K562 (cell line): ENCODE data around the gene HMGA1. TPM values are rescaled to one million over a fixed set of nuclear protein-coding genes. Genes with fewer than 3 reads are reported as not detected.

Source experiments
- ATAC-seq: fragments of 200-7000 bp; cut with Tn5 transposase; 3 replicates; pipeline ENCODE4 v1.9.1; 2020; ENCODE audit warnings: moderate library complexity
- BruUV-seq: library from RNA; stranded (reverse); fragments of 400-500 nt; replicated peaks from 2 replicates; lab custom pipeline; 2021; lab: Mats Ljungman, UMichigan
- CTCF ChIA-PET: fragments of 300-600 bp; formaldehyde crosslinking; extraction: SDS; loops from one replicate; lab custom pipeline; 2021; ENCODE audit warnings: low intra/inter-chr PET ratio; lab: Yijun Ruan, JAX
- POLR2A ChIA-PET: fragments of 300-600, 350-650 bp; sonication (Branson Sonifier 250); formaldehyde crosslinking; extraction: SDS; loops from one replicate; lab custom pipeline; 2021; ENCODE audit warnings: antibody characterized with exemption, inconsistent platforms; lab: Yijun Ruan, JAX
- DNase-seq, 4 experiments: peaks; one replicate each; pipeline versions ENCODE4 v3.0.0 to v3.0.0-alpha.2; 2011 to 2018; ENCODE audit warnings: low spot score in 3 of 4, mixed read lengths in 3 of 4; ENCODE audit errors: extremely low read depth in 1 of 4
- FAIRE-seq: peaks from 2 replicates; lab custom pipeline; 2011; peaks lifted over from hg19 to GRCh38; lab: Jason Lieb, UNC
- H2AFZ ChIP-seq: 2 replicates; pipeline ENCODE4 v1.6.0; 2011; ENCODE audit warnings: low read depth, low read length, control low read depth, inconsistent platforms
- H3K27ac ChIP-seq: fragments of 200-600 bp; 3 replicates; pipeline ENCODE4 v1.8.0; 2011; ENCODE audit warnings: low read depth, mild to moderate bottlenecking, control low read depth, inconsistent platforms, low read length, moderate library complexity, mixed read lengths; ENCODE audit errors: extremely low read depth
- H3K27me3 ChIP-seq, 2 experiments: fragments of 300-600 bp in 1 of 2; 2 replicates in 1 of 2; 3 replicates in 1 of 2; pipeline versions ENCODE4 v1.6.0 to v1.8.0; 2011; ENCODE audit warnings: inconsistent platforms in 2 of 2, low read length in 2 of 2, mild to moderate bottlenecking in 1 of 2, mixed read lengths in 1 of 2, moderate library complexity in 1 of 2; ENCODE audit not compliant: control insufficient read depth in 2 of 2, insufficient read depth in 2 of 2
- H3K36me3 ChIP-seq: fragments of 300-600 bp; 3 replicates; pipeline ENCODE4 v1.8.0; 2011; ENCODE audit warnings: mild to moderate bottlenecking, low read length, inconsistent platforms; ENCODE audit not compliant: control insufficient read depth, insufficient read depth
- H3K4me1 ChIP-seq, 2 experiments: fragments of 200-600 bp in 1 of 2; replicated peaks in 1 of 2; 2 replicates in 1 of 2; 3 replicates in 1 of 2; pipeline versions ENCODE4 v1.5.1 to v1.8.0; 2011; ENCODE audit warnings: inconsistent platforms in 2 of 2, low read length in 2 of 2, mild to moderate bottlenecking in 1 of 2, mixed read lengths in 1 of 2, moderate library complexity in 1 of 2; ENCODE audit not compliant: control insufficient read depth in 2 of 2, insufficient read depth in 2 of 2
- H3K4me2 ChIP-seq: 2 replicates; pipeline ENCODE4 v1.6.1; 2011; ENCODE audit warnings: low read length, control low read depth, inconsistent platforms, mixed read lengths; ENCODE audit not compliant: insufficient read depth
- H3K4me3 ChIP-seq: fragments of 200-600 bp; sonication (generic), shearing (Covaris generic); 2 replicates; pipeline ENCODE4 v1.5.1; 2016; ENCODE audit warnings: control low read depth, inconsistent platforms
- H3K79me2 ChIP-seq: fragments of 200-600 bp; 3 replicates; pipeline ENCODE4 v1.8.0; 2011; ENCODE audit warnings: low read length, inconsistent platforms; ENCODE audit not compliant: control insufficient read depth, insufficient read depth
- H3K9ac ChIP-seq, 2 experiments: 2 replicates each; pipeline versions ENCODE4 v1.6.0 to v1.6.1; 2011; ENCODE audit warnings: low read depth in 2 of 2, low read length in 2 of 2, control low read depth in 1 of 2, inconsistent platforms in 1 of 2, mild to moderate bottlenecking in 1 of 2, mixed read lengths in 1 of 2; ENCODE audit not compliant: insufficient read depth in 1 of 2
- H3K9me1 ChIP-seq: one replicate; pipeline ENCODE4 v1.6.0; 2011; ENCODE audit warnings: inconsistent platforms, mild to moderate bottlenecking, low read length, moderate library complexity; ENCODE audit not compliant: control insufficient read depth, insufficient read depth
- H3K9me3 ChIP-seq: replicated peaks from 2 replicates; pipeline ENCODE4 v1.5.1; 2011; ENCODE audit warnings: low read depth, low read length, inconsistent platforms; ENCODE audit not compliant: control insufficient read depth, insufficient read depth
- H4K20me1 ChIP-seq: replicated peaks from 2 replicates; pipeline ENCODE4 v1.6.1; 2011; ENCODE audit warnings: low read length, inconsistent platforms, mixed read lengths; ENCODE audit not compliant: control insufficient read depth, insufficient read depth
- MYBL2 ChIP-seq, 2 experiments: fragments of 450-650 bp in 1 of 2; sonication (generic) in 1 of 2; formaldehyde crosslinking in 1 of 2; IDR thresholded peaks; 2 replicates each; pipeline versions ENCODE4 v1.6.1 to v1.8.1; 2017 to 2022; ENCODE audit warnings: borderline replicate concordance in 1 of 2, inconsistent platforms in 1 of 2, low read depth in 1 of 2, mild to moderate bottlenecking in 1 of 2, missing genetic modification reagents in 1 of 2, moderate library complexity in 1 of 2
- SRSF1 ChIP-seq: fragments of 200-400 bp; formaldehyde crosslinking; IDR thresholded peaks from 2 replicates; pipeline ENCODE4 v1.6.1; 2017; ENCODE audit warnings: mild to moderate bottlenecking, low read depth, low read length, moderate library complexity
- WGBS: fragments of 100-300 bp; shearing (Covaris generic); methylation state at CpG from one replicate; pipeline ENCODE4 v1.1.6; 2016; ENCODE audit warnings: low coverage, mixed read lengths; ENCODE audit not compliant: insufficient coverage; ENCODE audit errors: missing lambda C conversion rate; 5-methylcytosine and 5-hydroxymethylcytosine counted together
- in situ Hi-C: fragments of 300-500 bp; cut with MboI; formaldehyde crosslinking; loops from 4 replicates; pipeline ENCODE4 v1.15.0; 2018; ENCODE audit warnings: inconsistent platforms, mixed read lengths
- intact Hi-C: fragments of 100-400 bp; cut with micrococcal nuclease; formaldehyde crosslinking; loops from 2 replicates; pipeline ENCODE4 v1.14.2; 2022
- polyA plus RNA-seq, 8 experiments: library from polyadenylated mRNA; depleted of rRNA in 4 of 8; stranded (reverse) in 5 of 8; unstranded in 3 of 8; fragments of >200 nt; fragmentation: Nextera tagmentation in 2 of 8; fragmentation: Illumina TruSeq in 1 of 8; extraction: Ambion mirVana in 2 of 8; extraction: Trizol in 1 of 8; gene quantifications; 2 replicates each; pipeline versions ENCODE4 v1.2.1 to v1.2.3, GENCODE V29; 2011 to 2014; ENCODE audit warnings: inconsistent platforms in 1 of 8, missing spikeins in 1 of 8
- total RNA-seq, 7 experiments: library from RNA; depleted of rRNA in 6 of 7; stranded (reverse); fragments of >200 nt in 6 of 7; fragmentation: Illumina TruSeq in 2 of 7; extraction: Trizol in 2 of 7; gene quantifications; 2 replicates each; pipeline versions ENCODE4 v1.2.1 to v1.2.3, GENCODE V29; 2011 to 2021; ENCODE audit warnings: low replicate concordance in 1 of 7
- TF ChIP-seq, protein P1 (sequence below): fragments of 450-650 bp; IDR thresholded peaks from 2 replicates; pipeline ENCODE4 v1.6.1; 2016; ENCODE audit warnings: mild to moderate bottlenecking, moderate library complexity

HMGA1 gene
- total and polyA plus RNA-seq, 9 of the 15 experiments (the other 6 are each of a cell fraction or from before 2014, with no cell fraction given) = 27.8 to 1,947 (median 594) TPM

GRCh38 chr6:34207695-34208443 lies 28.8 kb upstream of the HMGA1 start:
- POLR2A ChIA-PET = interaction anchor here (0.6 to 2.5 kb wide), 6 partner anchors 12 to 887 kb away, joined by 3 to 16 read pairs (median 3); no protein-coding TSS in a partner anchor
- in situ Hi-C loops = no loop called here
- 53% methylated on average over 4 of the region's 4 CpGs for WGBS
- TF ChIP-seq, protein P1, sequence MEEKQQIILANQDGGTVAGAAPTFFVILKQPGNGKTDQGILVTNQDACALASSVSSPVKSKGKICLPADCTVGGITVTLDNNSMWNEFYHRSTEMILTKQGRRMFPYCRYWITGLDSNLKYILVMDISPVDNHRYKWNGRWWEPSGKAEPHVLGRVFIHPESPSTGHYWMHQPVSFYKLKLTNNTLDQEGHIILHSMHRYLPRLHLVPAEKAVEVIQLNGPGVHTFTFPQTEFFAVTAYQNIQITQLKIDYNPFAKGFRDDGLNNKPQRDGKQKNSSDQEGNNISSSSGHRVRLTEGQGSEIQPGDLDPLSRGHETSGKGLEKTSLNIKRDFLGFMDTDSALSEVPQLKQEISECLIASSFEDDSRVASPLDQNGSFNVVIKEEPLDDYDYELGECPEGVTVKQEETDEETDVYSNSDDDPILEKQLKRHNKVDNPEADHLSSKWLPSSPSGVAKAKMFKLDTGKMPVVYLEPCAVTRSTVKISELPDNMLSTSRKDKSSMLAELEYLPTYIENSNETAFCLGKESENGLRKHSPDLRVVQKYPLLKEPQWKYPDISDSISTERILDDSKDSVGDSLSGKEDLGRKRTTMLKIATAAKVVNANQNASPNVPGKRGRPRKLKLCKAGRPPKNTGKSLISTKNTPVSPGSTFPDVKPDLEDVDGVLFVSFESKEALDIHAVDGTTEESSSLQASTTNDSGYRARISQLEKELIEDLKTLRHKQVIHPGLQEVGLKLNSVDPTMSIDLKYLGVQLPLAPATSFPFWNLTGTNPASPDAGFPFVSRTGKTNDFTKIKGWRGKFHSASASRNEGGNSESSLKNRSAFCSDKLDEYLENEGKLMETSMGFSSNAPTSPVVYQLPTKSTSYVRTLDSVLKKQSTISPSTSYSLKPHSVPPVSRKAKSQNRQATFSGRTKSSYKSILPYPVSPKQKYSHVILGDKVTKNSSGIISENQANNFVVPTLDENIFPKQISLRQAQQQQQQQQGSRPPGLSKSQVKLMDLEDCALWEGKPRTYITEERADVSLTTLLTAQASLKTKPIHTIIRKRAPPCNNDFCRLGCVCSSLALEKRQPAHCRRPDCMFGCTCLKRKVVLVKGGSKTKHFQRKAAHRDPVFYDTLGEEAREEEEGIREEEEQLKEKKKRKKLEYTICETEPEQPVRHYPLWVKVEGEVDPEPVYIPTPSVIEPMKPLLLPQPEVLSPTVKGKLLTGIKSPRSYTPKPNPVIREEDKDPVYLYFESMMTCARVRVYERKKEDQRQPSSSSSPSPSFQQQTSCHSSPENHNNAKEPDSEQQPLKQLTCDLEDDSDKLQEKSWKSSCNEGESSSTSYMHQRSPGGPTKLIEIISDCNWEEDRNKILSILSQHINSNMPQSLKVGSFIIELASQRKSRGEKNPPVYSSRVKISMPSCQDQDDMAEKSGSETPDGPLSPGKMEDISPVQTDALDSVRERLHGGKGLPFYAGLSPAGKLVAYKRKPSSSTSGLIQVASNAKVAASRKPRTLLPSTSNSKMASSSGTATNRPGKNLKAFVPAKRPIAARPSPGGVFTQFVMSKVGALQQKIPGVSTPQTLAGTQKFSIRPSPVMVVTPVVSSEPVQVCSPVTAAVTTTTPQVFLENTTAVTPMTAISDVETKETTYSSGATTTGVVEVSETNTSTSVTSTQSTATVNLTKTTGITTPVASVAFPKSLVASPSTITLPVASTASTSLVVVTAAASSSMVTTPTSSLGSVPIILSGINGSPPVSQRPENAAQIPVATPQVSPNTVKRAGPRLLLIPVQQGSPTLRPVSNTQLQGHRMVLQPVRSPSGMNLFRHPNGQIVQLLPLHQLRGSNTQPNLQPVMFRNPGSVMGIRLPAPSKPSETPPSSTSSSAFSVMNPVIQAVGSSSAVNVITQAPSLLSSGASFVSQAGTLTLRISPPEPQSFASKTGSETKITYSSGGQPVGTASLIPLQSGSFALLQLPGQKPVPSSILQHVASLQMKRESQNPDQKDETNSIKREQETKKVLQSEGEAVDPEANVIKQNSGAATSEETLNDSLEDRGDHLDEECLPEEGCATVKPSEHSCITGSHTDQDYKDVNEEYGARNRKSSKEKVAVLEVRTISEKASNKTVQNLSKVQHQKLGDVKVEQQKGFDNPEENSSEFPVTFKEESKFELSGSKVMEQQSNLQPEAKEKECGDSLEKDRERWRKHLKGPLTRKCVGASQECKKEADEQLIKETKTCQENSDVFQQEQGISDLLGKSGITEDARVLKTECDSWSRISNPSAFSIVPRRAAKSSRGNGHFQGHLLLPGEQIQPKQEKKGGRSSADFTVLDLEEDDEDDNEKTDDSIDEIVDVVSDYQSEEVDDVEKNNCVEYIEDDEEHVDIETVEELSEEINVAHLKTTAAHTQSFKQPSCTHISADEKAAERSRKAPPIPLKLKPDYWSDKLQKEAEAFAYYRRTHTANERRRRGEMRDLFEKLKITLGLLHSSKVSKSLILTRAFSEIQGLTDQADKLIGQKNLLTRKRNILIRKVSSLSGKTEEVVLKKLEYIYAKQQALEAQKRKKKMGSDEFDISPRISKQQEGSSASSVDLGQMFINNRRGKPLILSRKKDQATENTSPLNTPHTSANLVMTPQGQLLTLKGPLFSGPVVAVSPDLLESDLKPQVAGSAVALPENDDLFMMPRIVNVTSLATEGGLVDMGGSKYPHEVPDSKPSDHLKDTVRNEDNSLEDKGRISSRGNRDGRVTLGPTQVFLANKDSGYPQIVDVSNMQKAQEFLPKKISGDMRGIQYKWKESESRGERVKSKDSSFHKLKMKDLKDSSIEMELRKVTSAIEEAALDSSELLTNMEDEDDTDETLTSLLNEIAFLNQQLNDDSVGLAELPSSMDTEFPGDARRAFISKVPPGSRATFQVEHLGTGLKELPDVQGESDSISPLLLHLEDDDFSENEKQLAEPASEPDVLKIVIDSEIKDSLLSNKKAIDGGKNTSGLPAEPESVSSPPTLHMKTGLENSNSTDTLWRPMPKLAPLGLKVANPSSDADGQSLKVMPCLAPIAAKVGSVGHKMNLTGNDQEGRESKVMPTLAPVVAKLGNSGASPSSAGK = peak; percentile 18; the same call in 1 of the 2 replicates
- TF ChIP-seq MYBL2 (IDR thresholded peaks at IDR 0.05; ENCODE audit: low read depth) = no peak
- 0 out of 2 replicates have a peak, but pooled peaks have one; percentile 32 for TF ChIP-seq MYBL2 (CRISPR knock-in tag; IDR thresholded peaks at IDR 0.05; ENCODE audit: borderline replicate concordance)
- TF ChIP-seq SRSF1 = no peak

More at GRCh38 chr6:34207695-34208443, 28.8 kb upstream of the HMGA1 start:
- Histone ChIP-seq H3K9me3 (no peaks in the 10 kb centered on the region), H3K9ac (peak overlapping the region in 1 of 2 experiments; percentile 21; a peak in 1 of 4 replicates), H3K27me3 (no peaks in the 10 kb centered on the region), H3K79me2 (no peaks in the 10 kb centered on the region), H4K20me1 (no peaks in the 10 kb centered on the region), H3K9me1 (no peaks in the 10 kb centered on the region), H3K4me3 (no peak overlapping the region), H3K4me1 (peaks cover 0 to 4% of the 10 kb centered on the region in 2 experiments; a peak in 3 of 5 replicates), H2AFZ (peak overlapping the region; percentile 26), H3K4me2 (no peak overlapping the region), H3K36me3 (no peaks in the 10 kb centered on the region), H3K27ac (no peak overlapping the region)
- FAIRE-seq (peak; percentile 19), ATAC-seq (peak; percentile 63), DNase-seq (peak in 1 of 4 experiments; percentile 23)
- CTCF ChIA-PET = no interaction called here
- intact Hi-C loops = no loop called here
- no TSS peak for BruUV-seq
